GM19238 (cell line): Measurements from ENCODE around the gene POLR3H.
A peak's percentile ranks its signal among the peaks of the same experiment; 100 is the strongest.

Experiments used
- DNase-seq: peaks from one replicate; pipeline ENCODE4 v3.0.0; 2011; ENCODE audit warnings: low spot score; ENCODE audit not compliant: insufficient read length

POLR3H gene

DNA sequence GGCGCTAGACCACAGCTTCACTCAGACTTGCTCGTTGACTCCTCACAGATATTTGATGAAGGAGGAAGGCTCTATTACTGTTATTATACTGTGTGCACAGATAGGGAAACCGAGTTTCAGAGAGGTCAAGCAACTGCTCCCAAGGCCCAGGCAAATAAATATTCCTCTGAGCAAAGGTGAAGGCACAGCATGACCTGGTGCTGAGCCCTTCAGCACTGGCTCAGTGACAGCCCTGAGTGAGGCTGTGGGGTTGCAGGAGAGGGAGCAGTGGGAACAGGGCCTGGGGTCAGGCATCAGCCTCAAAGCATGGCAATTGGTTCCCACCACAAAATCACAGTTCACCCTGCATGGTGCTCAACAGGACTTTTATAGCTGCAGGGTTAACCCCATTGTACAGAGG lies 7.1 kb downstream of the POLR3H start:
- DNase-seq = no peak

DNA sequence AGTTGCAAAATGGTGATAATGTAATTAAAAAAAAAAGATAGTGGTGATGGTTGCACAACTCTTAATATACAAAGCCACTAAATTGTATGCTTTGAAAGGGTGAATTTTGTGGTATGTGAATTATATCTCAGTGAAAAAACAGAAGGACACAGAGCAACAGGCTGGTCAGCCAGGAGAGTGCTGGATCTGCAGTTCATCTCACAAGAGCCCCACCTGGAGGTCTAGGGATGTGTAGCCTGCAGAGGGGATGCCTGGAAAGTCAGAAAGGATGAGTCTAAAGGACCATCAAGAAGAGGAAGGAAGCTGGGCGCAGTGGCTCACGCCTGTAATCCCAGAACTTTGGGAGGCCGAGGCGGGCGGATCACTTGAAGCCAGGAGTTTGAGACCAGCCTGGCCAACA lies 9.0 kb downstream of the POLR3H start:
- no peak for DNase-seq

DNA sequence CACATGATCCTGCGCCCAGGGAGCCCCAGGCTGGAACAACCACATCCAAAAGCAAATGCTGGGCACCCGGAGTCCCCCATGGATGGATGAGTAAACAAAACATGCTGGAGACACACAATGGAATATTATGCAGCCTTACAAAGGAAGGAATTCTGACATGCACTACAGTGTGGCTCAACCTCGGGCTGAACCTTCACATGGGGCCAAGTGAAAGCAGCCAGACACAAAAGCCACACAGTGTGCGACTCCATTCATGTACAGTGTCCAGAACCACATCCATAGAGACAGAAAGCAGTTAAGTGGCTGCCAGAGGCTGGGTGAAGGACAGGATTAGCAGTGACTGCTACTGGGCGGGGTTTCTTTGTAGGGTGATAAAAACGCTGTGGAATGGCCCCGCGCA lies 10.1 kb downstream of the POLR3H start:
- no peak for DNase-seq

DNA sequence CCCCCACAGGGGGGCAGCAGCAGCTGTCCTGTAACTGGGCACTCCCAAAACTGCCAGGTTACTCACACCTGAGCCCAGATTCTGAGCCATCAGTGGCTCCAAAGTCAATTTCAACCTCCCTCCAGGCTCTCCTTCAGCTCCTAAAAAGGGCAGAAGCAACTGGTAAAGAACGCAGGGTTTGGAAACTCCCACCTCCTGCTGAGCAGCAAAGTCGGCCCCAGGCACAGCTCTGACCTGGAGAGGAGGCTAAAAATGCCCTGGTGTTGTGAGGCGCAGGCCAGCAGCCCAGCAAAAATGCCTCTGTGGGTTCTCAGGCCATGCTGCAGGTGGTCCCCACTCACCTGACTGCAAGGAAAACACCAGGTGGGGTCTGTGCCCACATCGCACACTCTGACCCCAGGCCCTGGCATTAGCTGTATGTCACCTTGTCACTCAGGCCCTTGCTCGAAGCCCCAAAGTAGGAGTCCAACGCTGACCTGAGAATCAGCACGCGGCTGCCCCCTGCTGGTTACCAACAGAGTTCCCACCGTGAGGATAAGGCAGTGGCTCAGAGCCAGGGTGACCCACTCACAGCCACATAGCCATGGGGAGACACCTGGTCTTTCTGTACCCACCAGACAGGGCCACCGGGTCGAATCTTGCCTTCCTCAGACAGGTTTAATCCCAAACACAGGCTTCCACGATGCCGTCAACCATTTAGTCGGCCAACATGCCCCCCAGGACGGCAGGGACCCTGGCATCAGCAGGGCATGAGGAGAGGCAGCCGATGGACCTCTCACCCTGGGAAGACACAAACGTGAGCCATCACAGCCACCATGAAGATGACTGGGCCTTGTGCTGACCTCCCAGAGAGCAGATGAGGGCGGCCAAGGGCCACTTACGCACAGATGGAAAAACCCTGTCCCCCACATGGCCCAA lies 11.1 kb downstream of the POLR3H start:
- DNase-seq = peak; percentile 64

DNA sequence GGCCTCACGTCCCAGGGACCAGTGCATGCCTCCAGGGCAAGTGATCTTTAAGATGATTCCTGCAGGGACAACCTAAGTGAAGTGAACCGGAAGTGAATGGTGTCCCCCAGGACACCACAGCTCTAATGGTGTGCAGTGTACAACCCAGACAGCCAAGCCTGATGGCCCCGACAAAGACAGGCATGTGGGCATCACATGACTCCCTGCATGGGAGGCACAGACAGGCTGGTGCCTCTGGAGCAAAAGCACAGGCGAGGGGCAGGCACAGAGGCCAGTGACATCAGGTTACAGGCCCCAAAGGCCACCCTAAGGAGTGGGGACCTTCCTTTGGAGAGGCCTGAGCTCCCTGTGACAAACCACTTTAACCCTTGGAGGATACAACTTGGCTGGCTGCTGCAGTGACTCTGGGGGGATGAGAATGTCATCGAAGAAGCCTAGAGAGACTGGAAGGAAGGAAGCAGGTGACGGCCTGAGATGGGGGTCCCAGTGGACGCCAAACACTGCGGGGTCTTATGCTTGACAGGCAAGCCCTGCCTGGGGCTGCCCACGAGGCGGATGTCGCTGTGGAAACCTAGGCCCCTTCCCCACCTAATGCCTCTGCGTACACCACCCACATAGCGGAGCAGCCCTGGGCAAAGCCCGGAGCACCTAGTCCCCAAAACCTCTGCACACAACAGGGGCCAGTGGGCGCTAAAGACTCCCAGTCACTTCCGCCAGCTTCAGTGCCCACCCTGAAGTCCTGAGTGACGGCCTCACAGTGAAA lies 12.4 kb downstream of the POLR3H start:
- DNase-seq = no peak

DNA sequence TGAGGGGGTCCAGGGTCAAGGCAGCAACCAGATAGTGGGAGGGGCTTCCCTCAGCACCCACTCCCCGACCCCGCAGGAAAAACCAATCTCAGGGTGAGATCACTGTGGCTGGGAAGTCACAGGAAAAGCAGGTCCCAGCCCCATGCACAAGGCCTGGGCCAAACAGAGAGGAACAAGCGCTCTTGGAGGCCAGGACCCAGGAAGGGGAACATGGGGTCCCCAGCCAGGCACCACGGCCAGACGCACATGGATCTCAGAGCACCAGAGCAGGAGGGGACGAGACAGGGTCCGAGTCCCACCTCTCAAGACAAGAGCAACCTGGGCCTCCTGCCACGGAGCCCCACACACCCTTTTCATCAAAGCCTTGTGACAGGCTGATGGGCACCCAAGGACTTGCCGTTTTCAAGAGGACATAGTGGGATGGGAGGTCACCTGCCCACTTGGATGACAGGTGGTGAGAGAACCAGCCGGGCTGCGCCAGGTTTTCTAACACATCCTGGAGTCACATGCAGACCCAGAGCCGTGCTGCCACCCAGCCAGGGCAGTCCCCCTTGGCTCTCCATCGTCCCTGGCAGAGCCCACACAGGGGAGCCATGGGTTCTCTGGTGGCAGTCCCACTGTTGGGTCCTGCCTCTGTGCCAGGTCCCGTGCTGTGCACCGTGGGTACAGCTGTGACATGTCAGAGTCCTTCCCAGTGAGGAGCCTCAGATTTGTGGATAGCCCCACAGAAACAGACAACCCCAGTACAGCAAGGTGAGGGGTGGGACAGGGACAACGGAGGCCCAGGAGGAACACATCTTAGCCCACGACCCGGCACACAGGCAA lies 13.2 kb downstream of the POLR3H start:
- DNase-seq = no peak

DNA sequence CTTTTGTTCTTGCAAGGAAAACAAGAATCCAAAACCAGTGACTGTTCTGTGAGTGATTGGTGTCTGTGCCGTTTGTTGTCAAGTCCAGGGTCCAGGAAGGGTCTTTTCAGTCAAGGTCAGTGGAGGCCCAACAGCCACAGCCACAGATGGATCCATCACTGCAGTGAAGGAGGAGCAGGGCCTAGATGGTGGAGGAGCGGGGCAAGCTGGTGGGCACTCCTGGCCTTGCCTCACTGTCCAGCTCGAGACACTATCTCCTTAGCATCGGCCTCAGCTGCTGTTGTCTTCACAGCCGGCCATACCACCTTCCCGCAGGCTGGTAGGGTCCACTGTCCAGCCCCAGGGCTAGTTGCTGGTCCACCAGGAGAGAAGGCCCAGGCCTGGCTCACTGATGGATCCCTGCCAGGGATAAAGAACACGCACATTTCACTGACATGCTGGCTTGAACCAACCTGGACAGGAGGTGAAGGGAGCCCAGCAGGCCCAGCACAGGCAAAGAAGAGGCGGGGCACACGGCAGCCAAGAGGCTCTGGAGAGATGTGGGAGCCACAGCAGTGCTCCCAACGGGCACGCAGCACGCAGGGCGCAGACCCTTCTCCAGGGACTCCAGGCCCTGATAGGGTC lies 15.2 kb downstream of the POLR3H start:
- DNase-seq = no peak

DNA sequence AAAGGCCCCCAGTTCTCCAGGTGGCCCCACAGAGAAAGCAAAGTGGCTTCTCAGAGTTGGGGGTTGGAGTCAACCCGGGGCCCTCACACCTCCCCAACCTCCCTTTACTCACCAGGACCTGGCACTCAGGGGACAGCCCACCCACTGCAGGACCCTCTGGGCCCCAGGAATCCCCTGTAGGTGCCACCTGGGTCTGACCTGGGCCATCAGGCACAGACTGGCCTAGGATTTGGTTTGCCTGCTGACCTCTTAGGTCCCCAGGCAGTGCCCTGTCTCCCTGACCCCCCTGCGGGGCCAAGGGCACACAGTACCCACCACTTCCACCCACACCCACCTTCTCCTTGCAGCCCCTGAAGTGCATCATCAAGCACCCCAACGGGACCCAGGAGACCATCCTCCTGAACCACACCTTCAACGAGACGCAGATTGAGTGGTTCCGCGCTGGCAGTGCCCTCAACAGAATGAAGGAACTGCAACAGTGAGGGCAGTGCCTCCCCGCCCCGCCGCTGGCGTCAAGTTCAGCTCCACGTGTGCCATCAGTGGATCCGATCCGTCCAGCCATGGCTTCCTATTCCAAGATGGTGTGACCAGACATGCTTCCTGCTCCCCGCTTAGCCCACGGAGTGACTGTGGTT lies 16.0 kb downstream of the POLR3H start:
- no peak for DNase-seq

DNA sequence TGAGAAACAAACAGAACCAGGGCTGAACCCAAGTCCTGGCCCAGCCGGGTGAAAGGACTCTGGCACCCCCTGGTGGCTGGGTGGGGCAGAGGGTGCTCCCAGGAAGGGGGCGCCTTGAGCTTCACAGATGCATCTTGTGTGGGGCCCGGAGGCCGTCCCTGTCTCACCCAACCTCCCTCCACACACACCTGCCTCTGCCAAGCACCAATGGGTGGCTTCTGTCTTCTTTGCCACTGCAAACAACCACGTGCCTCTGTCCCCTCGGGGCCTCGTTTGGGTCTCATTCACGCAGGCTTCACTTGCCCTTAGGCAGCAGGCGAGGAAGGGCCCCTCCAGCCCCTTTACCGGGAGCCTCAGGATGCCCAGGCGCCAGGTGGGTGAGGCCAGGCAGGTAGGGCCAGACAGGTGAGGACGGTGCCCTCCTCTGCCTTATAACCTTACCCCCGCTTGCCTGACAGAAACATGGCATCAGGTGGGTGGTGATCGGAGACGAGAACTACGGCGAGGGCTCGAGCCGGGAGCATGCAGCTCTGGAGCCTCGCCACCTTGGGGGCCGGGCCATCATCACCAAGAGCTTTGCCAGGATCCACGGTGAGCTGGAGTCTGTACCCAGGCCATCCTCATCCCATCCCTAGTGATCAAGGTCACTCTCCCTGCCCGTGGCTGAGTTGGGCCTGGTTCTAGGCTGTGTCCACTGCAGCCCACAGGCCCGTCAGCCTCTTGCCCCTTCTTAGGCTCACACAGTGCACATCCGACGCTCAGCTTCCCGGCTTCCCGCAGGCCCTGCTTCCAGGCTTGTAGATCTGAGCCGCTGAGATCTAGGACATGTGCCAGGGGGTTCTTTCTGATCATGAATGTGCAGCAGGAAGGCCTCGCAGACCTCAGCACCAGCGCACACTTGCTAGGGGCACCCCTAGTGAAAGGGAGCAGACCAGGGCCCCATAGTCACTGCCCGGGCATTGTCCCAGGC lies 17.2 kb downstream of the POLR3H start:
- DNase-seq = peak; percentile 60

DNA sequence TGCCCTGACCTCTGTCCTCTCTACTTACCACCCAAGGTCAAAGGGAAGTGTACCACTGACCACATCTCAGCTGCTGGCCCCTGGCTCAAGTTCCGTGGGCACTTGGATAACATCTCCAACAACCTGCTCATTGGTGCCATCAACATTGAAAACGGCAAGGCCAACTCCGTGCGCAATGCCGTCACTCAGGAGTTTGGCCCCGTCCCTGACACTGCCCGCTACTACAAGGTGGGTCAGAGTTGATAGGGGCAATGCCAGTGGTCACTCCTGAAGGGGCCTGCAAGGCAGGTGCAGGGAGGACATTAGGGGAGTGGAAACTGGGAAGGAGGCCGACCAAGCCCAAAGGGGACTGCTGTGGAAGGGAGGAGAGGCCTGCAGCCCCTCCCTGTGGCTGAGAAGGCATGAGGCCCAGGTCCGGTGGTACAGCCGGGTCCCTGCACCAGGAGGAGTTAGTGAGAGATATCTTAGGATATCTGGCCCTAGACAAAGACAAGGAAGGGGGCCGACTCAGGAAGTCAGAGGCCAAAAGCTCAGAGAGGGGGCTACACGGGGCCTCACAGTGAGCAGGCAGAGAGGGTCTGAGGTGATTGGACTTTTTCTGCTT lies 17.9 kb downstream of the POLR3H start:
- DNase-seq = no peak

DNA sequence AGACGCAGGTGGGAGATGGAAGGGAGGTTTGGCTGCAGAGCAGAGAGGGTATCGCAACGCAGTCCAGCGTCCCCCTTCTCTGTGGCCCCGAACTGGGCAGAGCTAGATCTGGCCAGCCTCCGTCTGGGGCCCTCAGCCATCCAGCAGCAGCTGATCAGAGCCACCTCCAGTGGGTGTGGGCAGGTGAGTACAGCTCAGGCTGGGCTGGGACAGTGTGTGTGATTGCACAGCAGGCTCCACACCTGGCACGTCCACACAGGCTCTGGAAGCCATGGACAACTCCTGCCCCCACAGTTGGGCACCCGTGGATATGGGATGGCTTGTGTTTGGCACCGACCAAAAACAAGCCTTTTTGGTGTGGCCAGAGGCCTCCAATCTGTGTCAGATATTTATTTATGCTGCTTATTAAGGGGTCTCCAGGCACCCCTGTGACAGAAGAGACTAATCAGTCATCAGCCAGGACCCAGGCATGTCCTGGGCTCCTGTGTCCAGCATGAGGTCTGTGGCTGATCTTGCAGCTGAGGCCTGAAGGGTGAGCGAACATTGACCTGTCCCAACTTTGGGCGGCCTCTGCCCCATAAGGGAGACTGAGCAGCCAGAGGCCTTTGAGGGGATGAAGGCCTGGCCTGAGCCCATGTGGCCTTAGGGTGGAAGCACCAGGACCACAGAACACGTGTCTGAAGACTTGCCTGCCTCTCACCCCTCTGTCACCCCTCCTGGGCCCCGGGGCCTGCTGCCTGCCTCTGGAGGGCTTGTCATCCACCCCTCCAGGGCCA lies 18.6 kb downstream of the POLR3H start:
- no peak for DNase-seq

DNA sequence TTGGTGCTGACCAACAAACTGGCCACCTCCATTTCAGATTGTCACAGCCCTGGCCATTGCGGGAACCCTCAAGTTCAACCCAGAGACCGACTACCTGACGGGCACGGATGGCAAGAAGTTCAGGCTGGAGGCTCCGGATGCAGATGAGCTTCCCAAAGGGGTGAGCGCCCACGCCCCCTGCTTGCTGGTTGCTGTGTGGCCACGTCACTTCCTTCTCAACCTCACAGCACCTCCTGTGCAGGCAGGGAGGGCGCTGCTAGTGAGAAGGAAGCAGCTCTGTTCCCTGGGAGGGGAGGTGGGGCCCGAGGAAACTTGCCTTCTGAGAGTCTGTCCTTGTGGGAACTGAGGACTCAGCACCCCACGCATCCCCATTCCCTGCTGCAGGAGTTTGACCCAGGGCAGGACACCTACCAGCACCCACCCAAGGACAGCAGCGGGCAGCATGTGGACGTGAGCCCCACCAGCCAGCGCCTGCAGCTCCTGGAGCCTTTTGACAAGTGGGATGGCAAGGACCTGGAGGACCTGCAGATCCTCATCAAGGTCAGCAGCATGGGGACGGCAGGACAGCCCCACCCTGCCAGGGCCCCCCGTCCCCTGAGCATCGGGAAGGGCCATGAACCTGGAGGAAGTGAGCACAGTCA lies 19.3 kb downstream of the POLR3H start:
- peak; percentile 37 for DNase-seq

DNA sequence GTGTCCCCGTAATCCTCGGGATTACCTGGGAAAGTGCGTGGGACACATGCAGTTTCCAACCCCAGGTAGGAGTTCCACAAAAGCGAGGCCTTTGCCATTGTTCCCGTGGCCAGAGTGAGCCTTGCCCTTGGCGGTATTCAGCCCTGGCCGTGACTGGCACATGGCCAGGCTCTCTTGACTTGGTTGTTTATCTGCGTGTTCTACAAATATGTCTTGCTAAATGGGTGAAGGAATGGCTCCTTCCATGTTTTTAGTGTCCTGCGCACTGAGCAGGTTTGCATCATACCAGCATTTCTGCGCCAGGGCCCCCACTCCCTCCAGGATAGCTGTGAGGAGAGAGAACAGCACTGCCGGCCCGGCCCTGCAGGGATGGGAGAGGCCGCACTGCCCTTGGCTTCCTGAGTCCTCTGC lies 20.0 kb downstream of the POLR3H start:
- DNase-seq = no peak

DNA sequence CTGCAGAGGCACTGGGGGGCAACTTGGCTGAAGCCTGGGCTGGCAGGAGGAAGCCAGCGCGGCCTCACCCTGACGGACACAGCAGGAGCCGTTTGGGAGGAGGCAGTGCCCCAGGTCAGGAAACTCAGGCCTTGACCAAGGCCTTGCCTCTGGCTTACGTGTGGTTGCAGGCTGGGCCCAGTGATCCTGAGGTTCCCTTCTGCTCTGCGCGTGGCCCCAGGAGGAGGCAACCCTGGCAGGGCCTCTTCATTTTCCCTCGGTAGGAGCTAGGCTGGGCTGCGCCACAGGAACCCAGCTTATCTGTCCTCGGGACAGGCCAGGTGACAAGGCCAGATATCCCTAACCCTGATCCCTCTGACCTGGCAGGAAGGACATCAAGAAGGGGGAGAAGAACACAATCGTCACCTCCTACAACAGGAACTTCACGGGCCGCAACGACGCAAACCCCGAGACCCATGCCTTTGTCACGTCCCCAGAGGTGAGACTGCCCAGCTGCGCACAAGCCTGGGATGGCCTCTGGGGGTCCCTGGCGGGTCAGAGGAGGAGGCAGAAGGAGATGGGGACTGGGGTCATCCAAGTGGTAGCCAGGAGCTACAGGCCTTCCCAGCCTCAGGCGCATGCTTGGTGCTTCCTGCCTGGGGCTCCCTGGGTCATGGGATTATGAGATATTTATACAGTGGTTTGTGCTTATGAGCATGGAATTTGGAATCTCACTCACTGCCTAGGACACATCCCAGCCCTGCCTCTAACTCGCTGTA lies 20.6 kb downstream of the POLR3H start:
- DNase-seq = no peak

DNA sequence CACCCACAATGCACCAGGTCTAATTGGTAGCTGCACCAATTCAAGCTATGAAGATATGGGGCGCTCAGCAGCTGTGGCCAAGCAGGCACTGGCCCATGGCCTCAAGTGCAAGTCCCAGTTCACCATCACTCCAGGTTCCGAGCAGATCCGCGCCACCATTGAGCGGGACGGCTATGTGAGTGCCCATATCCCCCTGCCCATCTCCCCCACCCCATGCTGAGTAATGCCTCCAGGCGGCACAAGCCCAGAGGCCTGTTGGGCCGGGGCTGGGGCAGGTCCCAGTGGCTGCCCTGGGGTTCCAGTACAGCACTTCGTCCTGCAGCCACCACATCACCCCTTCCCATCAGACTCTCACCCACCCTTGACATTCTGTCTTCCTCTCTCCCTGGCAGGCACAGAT lies 21.5 kb downstream of the POLR3H start:
- DNase-seq = no peak

DNA sequence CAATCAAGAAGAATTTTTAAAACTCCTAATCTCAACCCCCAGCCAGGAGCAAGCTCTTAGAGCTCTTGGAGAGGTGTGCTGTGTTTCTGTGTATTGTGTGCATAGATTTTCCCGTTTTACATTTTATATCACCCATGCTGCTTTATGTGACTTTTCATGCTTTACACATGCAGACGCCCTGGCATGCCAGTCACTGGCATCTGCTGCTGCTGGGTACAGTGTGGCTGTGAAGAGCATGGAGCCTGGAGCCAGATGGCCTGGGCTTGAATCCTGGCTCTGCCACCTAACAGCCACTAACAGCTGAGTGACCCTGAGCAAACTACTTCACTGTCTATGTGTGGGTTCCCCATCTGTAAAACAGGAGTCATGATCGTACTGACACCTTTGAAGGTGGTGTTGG lies 23.1 kb downstream of the POLR3H start:
- DNase-seq = no peak

DNA sequence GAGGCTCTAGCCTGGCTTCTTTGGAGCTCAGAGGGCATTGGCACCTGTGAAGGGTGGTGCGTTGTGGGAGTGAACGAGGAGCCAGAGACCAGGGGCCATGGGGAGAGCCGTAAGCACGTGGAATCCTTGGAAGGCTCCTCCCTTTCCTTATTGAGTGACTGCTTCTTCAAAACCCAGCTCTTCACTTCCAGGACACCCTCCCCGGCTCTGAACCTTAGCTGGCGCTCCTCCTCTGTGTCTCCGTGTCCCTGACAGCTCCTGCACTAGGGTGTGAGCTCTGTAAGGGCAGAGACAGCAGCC lies 26.3 kb downstream of the POLR3H start:
- DNase-seq = no peak
